WTC11 (cell line): ENCODE data around the gene TTC33. TPM values are rescaled to one million over a fixed set of nuclear protein-coding genes. Genes with fewer than 3 reads are reported as not detected.

Experiments used
- ATAC-seq: fragments of 200-7000 bp; cut with Tn5 transposase; 2 replicates; pipeline ENCODE4 v1.10.0; 2021; ENCODE audit warnings: mild to moderate bottlenecking, moderate library complexity
- CTCF ChIA-PET: fragments of 300-600 bp; sonication (Branson Sonifier 250); formaldehyde crosslinking; loops from one replicate; lab custom pipeline; 2021; ENCODE audit warnings: antibody characterized with exemption; lab: Charles Lee
- POLR2A ChIA-PET: fragments of 350-600 bp; sonication (Branson Sonifier 250); formaldehyde crosslinking; loops from one replicate; lab custom pipeline; 2021; ENCODE audit warnings: antibody characterized with exemption; lab: Charles Lee
- DNase-seq: peaks from one replicate; pipeline ENCODE4 v3.0.0; 2021; ENCODE audit warnings: low spot score
- H3K27ac Mint-ChIP-seq: 2 replicates; pipeline ENCODE4 v1.8.0; 2021; ENCODE audit warnings: mixed read lengths
- H3K27me3 Mint-ChIP-seq: 2 replicates; pipeline ENCODE4 v1.8.0; 2021; ENCODE audit warnings: low read depth, mild to moderate bottlenecking, moderate library complexity, mixed read lengths
- H3K36me3 Mint-ChIP-seq: 2 replicates; pipeline ENCODE4 v1.8.0; 2021; ENCODE audit warnings: mixed read lengths
- H3K4me1 Mint-ChIP-seq: 2 replicates; pipeline ENCODE4 v1.8.0; 2022; ENCODE audit warnings: mixed read lengths
- H3K4me3 Mint-ChIP-seq: 2 replicates; pipeline ENCODE4 v1.8.0; 2021; ENCODE audit warnings: mild to moderate bottlenecking, moderate library complexity, mixed read lengths
- H3K9me3 Mint-ChIP-seq: 2 replicates; pipeline ENCODE4 v1.8.0; 2021; ENCODE audit warnings: mixed read lengths
- AFF4 ChIP-seq: sonication (generic); formaldehyde crosslinking; IDR thresholded peaks from 2 replicates; pipeline ENCODE4 v1.8.1; 2023; ENCODE audit warnings: mild to moderate bottlenecking, missing genetic modification reagents, borderline replicate concordance
- ARID4B ChIP-seq: sonication (generic); formaldehyde crosslinking; IDR thresholded peaks from 2 replicates; pipeline ENCODE4 v1.8.0; 2023; ENCODE audit warnings: missing genetic modification reagents, mild to moderate bottlenecking, borderline replicate concordance
- ATF2 ChIP-seq: sonication (generic); formaldehyde crosslinking; IDR thresholded peaks from 2 replicates; pipeline ENCODE4 v1.8.1; 2022; ENCODE audit warnings: low read depth, missing genetic modification reagents, borderline replicate concordance
- CTCF ChIP-seq: fragments of 200-600 bp; IDR thresholded peaks from 2 replicates; pipeline ENCODE4 v1.8.0; 2022; ENCODE audit warnings: antibody characterized with exemption
- IRF2 ChIP-seq: sonication (generic); formaldehyde crosslinking; IDR thresholded peaks from 2 replicates; pipeline ENCODE4 v1.8.0; 2022; ENCODE audit warnings: low read depth, missing genetic modification reagents, borderline replicate concordance
- JUN ChIP-seq: sonication (generic); formaldehyde crosslinking; IDR thresholded peaks from 2 replicates; pipeline ENCODE4 v1.8.0; 2023; ENCODE audit warnings: mild to moderate bottlenecking, missing genetic modification reagents
- MAX ChIP-seq: sonication (generic); formaldehyde crosslinking; IDR thresholded peaks from 2 replicates; pipeline ENCODE4 v1.8.0; 2022; ENCODE audit warnings: mild to moderate bottlenecking, missing genetic modification reagents
- MXD4 ChIP-seq: fragments of 250-450 bp; sonication (Bioruptor Pico); IDR thresholded peaks from 2 replicates; pipeline ENCODE4 v1.8.0; 2021; ENCODE audit warnings: mild to moderate bottlenecking, moderate library complexity, borderline replicate concordance
- NFE2L1 ChIP-seq: sonication (generic); formaldehyde crosslinking; IDR thresholded peaks from 2 replicates; pipeline ENCODE4 v1.8.1; 2023; ENCODE audit warnings: missing genetic modification reagents
- SMAD4 ChIP-seq: sonication (generic); formaldehyde crosslinking; IDR thresholded peaks from 2 replicates; pipeline ENCODE4 v1.8.0; 2022; ENCODE audit warnings: mild to moderate bottlenecking, missing genetic modification reagents
- STAT6 ChIP-seq: sonication (generic); formaldehyde crosslinking; conservative IDR thresholded peaks from 2 replicates; pipeline ENCODE4 v1.8.1; 2023; ENCODE audit warnings: mild to moderate bottlenecking, low read depth, missing genetic modification reagents, moderate library complexity
- TEAD4 ChIP-seq: sonication (generic); formaldehyde crosslinking; IDR thresholded peaks from 2 replicates; pipeline ENCODE4 v1.8.0; 2022; ENCODE audit warnings: mild to moderate bottlenecking, missing genetic modification reagents
- ZMAT4 ChIP-seq: fragments of 250-450 bp; sonication (Bioruptor Pico); IDR thresholded peaks from 2 replicates; pipeline ENCODE4 v1.9.0; 2021; ENCODE audit warnings: mild to moderate bottlenecking
- ZNF232 ChIP-seq: sonication (generic); formaldehyde crosslinking; IDR thresholded peaks from 2 replicates; pipeline ENCODE4 v1.8.0; 2022; ENCODE audit warnings: mild to moderate bottlenecking, missing genetic modification reagents
- ZNF281 ChIP-seq: sonication (generic); formaldehyde crosslinking; IDR thresholded peaks from 2 replicates; pipeline ENCODE4 v1.8.0; 2023; ENCODE audit warnings: mild to moderate bottlenecking, missing genetic modification reagents
- ZSCAN18 ChIP-seq: fragments of 250-450 bp; sonication (Bioruptor Pico); IDR thresholded peaks from 2 replicates; pipeline ENCODE4 v2.1.2; 2022; ENCODE audit warnings: mild to moderate bottlenecking, moderate library complexity
- total RNA-seq: library from RNA; stranded (reverse); gene quantifications from 3 replicates; pipeline ENCODE4 v1.2.3, GENCODE V29; 2021

Gene TTC33
- total RNA-seq, 1 experiment from 2014 or later = 9.2 TPM

- no peak for TF ChIP-seq ATF2 (CRISPR knock-in tag)
- no peak for TF ChIP-seq JUN
These were observed 121.2 kb downstream of the TTC33 start (continued) for GRCh38 chr5:40634593-40634992.

GRCh38 chr5:40634154-40634553, 121.6 kb downstream of the TTC33 start:
- ATAC-seq (no peak), DNase-seq (no peak)
- CTCF ChIA-PET = no interaction called here
- H3K4me1 Mint-ChIP-seq = peaks cover 3% of the 10 kb centered on the region; the same call in 1 of the 2 replicates
- H3K27me3 Mint-ChIP-seq = 0 out of 2 replicates have a peak, but pooled peaks cover 3% of the 10 kb centered on the region
- H3K27ac Mint-ChIP-seq = no peak overlapping the region
- peaks cover 10% of the 10 kb centered on the region for H3K36me3 Mint-ChIP-seq
- H3K4me3 Mint-ChIP-seq = no peak overlapping the region
- peaks cover 41% of the 10 kb centered on the region for H3K9me3 Mint-ChIP-seq
- POLR2A ChIA-PET = no interaction called here
- TF ChIP-seq ZSCAN18 (no peak), NFE2L1 (CRISPR knock-in tag) (no peak), ARID4B (CRISPR knock-in tag) (no peak), MAX (no peak), SMAD4 (CRISPR knock-in tag) (no peak), ZNF281 (CRISPR knock-in tag) (no peak), ZMAT4 (CRISPR knock-in tag) (no peak), TEAD4 (no peak), AFF4 (CRISPR knock-in tag) (no peak), CTCF (no peak), MXD4 (no peak), IRF2 (no peak), STAT6 (CRISPR knock-in tag) (no peak), ZNF232 (CRISPR knock-in tag) (no peak)
